Measurements from ENCODE around the gene ZSWIM1.
A peak's percentile ranks its signal among the peaks of the same experiment; 100 is the strongest.

GRCh38 chr20:45933266-45934045, 52.4 kb downstream of the ZSWIM1 start:
- TF ChIP-seq CTCF (IDR thresholded peaks at IDR 0.05; ENCODE audit: borderline replicate concordance, extremely low read depth, low read length, poor library complexity, severe bottlenecking) (peak; percentile 65), EZH2 (IDR thresholded peaks at IDR 0.05; ENCODE audit: borderline replicate concordance, low read depth, low read length, severe bottlenecking) (no peak)
